GM21737 (cell line): Measurements from ENCODE around the gene GLO1.
"Not testable (repeated sequence)": the region's sequence is repeated elsewhere in the genome, so short reads cannot be mapped to it uniquely, and the experiment has no call there.

Experiments
- ATAC-seq: cut with Tn5 transposase; IDR thresholded peaks from one replicate; pipeline ENCODE4 v1.9.1; 2021; ENCODE audit warnings: mild to moderate bottlenecking, moderate library complexity; ENCODE audit not compliant: unreplicated experiment

The GLO1 gene

GRCh38 chr6:38708496-38708895, 5.6 kb upstream of the GLO1 start:
- ATAC-seq: no peak

- no peak for ATAC-seq
Measured at GRCh38 chr6:38705924-38706323, 3.0 kb upstream of the GLO1 start.

- ATAC-seq: no peak
Measured at GRCh38 chr6:38703949-38704590, 1.1 kb upstream of the GLO1 start.

- ATAC-seq: no peak
Measured at GRCh38 chr6:38701551-38701950, 1.4 kb downstream of the GLO1 start.

- ATAC-seq: not testable (repeated sequence)
Measured at GRCh38 chr6:38699702-38700101, 3.2 kb downstream of the GLO1 start.

GRCh38 chr6:38697846-38698245, 5.1 kb downstream of the GLO1 start:
- ATAC-seq: no peak

- ATAC-seq: no peak
Measured at GRCh38 chr6:38696345-38696744, 6.6 kb downstream of the GLO1 start.

GRCh38 chr6:38695933-38696332, 7.0 kb downstream of the GLO1 start:
- no peak for ATAC-seq

GRCh38 chr6:38695227-38695900, 7.6 kb downstream of the GLO1 start:
- ATAC-seq: no peak

- ATAC-seq: no peak
Measured at GRCh38 chr6:38688579-38689087, 14.3 kb downstream of the GLO1 start.

GRCh38 chr6:38687549-38687948, 15.4 kb downstream of the GLO1 start:
- no peak for ATAC-seq

GRCh38 chr6:38687043-38687353, 15.9 kb downstream of the GLO1 start:
- ATAC-seq: no peak

GRCh38 chr6:38686270-38687042, 16.5 kb downstream of the GLO1 start:
- no peak for ATAC-seq

- no peak for ATAC-seq
Measured at GRCh38 chr6:38684904-38685303, 18.0 kb downstream of the GLO1 start.

- ATAC-seq: no peak
Measured at GRCh38 chr6:38684237-38684636, 18.7 kb downstream of the GLO1 start.

GRCh38 chr6:38681850-38682249, 21.1 kb downstream of the GLO1 start:
- no peak for ATAC-seq

- no peak for ATAC-seq
Measured at GRCh38 chr6:38679668-38680067, 23.3 kb downstream of the GLO1 start.

GRCh38 chr6:38678178-38678760, 24.7 kb downstream of the GLO1 start:
- ATAC-seq: no peak

GRCh38 chr6:38676974-38677544, 25.9 kb downstream of the GLO1 start:
- no peak for ATAC-seq

- no peak for ATAC-seq
Measured at GRCh38 chr6:38676236-38676973, 26.5 kb downstream of the GLO1 start.
